NCI-H146 treated with DMSO at 0.1 percent for 48 hours (cell line): Measurements from ENCODE around the gene ALS2CL.

Experiments used
- DNase-seq: peaks from one replicate; lab custom pipeline; 2025; ENCODE audit not compliant: unreplicated experiment; lab: John Stamatoyannopoulos, UW

Gene ALS2CL

DNA sequence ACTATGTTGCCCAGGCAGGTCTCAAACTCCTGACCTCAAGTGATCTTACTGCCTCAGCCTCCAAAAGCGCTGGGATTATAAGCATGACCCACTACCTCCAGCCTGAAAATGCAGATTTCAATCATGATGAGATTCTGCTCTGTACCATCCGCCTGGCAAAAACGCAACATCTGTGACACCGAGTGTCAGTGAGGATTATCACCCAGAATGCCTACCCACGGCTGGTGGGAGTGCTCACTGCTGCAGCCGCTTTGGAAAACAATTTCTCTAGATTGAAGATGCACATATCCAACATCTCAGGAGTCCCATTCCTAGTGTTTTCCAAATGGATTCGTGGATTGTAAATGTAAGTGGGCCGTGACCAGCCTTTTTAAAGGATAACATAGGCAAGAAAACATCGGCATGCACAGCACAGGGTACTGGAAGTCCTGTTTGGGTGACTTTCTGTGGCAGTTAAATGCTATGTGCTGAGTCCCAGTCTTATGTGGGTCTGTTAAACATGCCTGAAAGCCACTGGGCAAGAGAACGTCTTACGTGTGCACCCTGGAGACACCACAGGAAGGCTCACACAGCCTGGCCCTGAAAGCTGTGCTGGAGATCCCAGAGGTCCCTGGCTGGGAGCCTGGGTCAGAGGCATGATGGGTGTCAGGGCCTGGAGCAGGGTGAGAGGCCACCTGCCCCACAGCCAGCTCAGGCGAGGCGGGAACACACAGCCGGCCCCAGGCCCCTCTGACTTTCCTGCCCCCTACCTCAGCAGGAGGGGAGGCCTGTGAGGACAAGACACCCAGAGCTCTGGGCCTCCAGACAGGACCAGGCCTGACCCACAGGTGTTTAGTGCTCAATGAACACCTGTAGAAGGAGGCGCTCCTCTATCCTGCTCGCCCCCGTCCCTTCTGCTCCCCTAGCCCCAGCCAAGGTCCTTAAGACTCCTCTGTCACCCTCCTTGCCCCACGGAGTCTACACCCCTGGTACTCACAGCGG, 23.3 kb upstream of the ALS2CL start:
- DNase-seq = no peak

DNA sequence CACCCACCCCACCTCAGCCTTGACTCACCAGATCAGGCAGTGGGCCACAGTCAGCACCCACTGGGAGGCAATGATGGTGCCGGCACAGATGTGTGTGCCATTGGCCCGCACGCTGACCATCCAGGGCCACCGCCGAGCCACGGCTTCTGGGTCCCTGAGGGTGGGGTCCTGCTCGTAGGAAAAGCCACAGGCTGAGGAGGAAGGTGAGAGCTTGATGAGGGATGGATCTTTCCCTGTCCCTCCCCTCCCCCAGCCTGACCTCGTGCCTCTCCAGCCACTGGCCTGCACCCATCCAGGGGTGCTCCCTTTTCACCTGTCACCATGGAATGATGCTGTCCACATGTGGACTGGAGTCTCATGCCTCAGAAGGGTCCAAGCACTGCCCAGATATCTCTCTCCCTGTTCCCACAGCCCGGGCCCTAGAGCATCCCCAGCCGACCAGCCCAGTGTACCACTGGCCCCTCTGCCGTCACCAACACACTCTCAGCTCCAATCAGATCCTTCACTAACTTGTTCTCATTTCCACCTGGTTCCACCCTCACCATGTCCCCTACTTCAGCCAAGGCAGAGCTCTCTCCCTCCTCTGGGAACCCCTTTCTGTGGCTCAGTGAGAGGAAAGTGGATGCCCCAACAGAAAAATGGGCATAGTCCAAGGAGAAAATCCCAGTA, 22.2 kb upstream of the ALS2CL start:
- DNase-seq = no peak

DNA sequence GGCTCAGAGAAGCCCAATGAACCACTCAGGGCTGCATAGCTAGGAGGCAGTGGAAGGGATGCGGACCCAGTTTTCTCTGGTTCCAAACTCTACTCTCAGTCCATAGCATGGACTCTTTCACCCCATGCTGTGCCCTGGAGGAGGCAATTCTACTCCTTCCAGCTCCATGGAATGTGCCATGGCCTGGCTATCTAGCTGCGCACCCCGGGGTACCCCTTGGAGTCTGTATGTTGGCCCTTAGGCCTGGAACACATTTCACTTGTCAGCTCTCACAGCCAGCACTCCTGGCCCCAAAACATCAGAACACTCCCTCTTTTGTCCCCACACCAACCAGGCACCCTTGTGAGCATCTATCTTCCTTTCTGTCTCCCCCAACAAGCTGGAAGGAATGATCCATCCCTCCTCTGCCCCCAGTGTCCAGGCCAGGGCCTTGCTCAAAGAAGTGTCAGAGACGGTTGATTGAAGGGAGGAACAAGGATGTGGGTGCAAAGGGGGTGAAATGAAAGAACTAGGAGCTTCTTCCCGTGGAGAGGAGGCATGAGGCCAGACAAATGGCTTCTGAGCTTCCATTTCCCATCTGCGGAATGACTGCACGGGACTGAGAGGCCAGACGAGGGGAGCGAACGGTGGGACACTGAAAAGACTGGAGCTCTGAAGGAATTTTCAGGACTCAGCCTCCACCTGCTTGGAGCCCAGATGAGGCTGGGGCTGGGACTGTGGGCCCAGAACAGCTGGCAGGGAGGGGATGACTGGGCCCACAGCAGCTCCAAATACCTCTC, 21.4 kb upstream of the ALS2CL start:
- no peak for DNase-seq

DNA sequence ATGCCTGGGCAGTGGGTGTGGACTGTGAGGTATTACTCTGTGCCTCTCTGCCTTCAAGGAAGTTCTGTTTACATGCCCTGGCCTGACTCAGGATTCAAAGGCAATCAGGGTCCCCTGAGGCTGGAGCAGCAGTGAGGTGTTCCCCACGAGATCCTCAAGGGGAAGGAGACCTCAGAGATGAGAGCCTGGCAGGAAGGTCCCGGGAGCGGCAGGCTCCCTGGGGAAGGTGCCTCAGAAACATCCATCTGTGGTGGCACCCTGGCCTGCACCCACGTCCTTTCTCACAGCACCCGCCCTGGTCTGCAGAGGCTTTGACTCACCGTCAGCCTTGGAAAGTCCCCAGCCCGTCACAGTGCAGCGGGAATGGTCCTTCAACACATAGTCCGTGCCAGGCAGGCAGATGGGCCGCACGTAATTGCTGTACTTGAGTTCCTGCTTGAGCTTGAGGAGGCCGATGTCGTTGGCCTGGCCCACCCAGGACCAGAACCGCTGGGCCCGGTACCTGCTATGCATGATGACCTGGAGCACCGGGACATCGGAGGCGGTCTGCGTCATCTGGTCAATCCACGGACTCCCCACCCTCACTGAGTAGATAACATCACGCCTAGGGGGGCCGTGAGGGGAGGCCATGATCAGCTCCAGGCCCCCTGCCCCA, 20.5 kb upstream of the ALS2CL start:
- no peak for DNase-seq

DNA sequence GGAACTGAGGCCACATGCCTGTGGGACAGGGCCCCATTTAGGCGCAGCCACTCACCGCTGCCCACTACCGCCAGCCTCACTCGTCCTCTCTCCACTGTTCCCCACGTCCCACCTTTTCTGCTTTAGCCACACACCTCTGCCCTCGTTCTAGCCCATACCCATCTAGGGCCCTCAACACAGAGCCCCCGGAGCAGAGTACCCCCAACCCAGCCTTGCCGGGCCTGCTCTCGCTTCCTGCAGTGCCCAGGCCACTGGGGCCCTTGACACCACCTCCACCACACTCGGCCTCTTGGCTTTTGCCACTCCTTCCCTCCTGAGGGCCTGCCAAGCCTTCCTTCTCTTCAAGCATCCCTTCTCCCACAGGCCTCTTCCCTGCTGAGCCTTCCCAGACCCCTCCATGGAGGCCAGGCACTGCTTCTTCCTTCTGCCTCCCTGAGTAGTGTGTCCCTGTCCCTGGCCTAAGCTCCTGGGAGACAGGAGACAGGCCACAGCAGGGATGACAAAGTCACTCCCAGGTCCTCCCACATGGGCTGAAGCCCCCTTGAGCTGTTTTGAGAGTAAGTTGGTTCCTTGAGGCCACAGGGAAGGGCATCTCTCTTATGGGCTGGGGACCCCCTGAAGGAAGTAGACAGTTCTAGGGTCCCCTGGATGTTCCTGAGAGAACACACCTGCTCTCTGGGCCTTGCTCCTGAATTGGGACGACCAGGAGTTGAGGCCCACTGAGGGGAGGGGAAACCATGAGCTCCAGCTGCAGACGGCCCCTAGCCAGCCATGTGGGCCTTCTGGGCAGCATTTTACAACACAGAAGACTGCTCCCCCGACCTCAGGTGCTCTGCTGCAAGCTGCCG, 19.8 kb upstream of the ALS2CL start:
- DNase-seq = no peak

DNA sequence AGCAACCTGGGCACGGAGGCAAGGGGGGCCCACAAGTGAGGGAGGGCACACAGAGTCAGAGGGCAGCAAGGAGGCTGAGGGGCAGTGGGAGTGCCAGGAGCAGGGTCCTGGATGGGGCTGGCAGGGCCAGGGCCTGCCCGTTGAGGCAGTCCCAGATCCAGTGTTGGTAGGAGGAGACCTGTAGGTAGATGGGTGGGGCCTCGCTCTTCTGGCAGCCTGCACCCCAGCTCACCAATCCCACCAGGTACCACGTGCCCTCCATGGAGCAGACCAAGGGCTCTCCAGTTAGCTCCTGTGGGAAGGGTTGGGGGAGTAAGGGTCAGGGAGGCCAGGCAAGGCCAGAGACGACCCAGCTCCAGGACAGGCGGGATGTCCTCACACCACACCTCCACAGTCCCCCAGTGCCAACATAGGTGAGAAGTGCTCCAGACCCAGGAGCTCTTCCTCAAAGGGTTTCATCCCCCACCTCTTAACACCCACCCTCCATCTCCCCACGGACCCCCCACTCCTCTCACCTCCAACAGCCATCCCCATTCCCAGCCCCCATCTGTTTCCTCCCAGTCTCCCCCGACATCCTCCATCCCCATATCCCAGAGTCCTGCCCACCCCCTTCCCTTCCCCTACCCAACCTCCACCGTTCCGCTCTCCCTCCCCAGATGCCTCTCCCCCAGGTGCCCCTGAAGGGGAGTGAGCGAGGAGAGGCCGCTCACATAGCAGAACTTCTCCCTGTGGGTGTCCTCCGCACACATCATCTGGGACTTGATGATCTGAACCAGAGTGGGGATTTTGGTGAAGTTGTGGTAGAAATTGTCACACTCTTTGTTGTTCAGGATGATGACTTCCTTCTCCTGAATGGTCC, 18.9 kb upstream of the ALS2CL start:
- no peak for DNase-seq

DNA sequence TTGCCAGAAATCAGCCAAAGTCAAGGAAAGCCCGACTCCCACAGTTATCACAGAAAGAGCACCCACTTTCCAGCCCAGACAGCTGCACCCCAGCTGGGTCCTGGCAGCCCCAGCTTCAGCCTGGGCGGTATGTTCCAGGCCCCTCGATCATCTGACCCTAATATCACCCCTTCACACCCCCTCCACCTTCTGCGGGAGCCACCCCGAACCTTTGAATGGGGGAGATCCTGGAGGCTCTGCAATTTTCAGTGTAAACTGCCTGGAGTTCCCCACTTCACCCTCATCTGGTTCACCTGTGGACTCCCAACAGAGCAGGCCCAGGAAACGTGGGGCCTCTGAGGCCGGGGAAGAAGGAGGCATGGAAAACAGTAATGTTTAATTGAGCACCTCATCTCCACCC, 18.3 kb upstream of the ALS2CL start:
- no peak for DNase-seq

DNA sequence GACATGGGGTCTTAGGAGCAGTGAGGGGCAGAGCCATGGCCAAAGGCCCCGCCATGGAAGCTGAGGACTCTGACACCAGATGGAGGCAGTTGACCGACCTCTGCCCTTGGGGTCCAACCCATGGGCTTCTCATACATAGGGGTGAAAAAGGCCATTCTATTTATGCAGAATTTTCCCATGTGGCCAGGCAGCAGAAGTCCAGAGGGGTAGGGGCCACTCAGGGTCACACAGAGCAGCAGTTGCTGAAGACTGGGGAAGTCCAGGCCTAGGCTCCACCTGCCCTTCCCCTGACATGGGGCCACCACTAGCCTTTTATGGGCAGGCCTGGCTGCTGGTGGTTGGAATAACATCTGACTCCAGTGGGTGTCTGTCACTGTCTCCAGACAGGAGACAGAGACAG, 17.8 kb upstream of the ALS2CL start:
- no peak for DNase-seq

DNA sequence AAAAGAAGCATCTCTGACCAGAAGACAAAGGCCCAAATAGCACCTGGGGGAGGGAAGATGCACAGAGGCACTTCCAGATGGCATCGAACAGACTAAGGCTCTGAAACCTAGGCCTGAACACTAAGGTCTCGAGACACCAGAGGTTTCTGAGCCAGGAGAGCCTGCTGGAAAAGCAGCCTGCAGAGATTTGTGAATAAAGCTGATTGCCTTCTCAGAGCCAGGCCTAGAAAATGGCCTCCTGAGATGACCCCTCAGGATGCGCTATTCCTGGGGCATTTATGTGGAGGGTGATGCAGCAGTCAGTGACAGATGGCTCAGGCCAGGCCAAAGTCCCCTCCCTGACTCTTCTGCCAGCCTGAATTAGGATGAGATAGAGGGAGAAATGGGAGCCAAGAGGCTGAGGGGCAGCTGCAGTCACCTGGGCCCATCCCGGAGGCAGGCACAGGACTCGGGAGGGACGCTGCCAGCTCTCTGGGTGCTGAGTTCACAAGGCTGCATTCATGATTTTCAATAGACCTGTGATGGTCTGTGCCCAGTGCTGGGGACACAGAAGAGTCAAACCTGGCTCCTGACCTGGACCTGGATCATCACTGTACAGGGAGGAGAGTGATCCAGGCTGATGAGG, 17.3 kb upstream of the ALS2CL start:
- DNase-seq = no peak

DNA sequence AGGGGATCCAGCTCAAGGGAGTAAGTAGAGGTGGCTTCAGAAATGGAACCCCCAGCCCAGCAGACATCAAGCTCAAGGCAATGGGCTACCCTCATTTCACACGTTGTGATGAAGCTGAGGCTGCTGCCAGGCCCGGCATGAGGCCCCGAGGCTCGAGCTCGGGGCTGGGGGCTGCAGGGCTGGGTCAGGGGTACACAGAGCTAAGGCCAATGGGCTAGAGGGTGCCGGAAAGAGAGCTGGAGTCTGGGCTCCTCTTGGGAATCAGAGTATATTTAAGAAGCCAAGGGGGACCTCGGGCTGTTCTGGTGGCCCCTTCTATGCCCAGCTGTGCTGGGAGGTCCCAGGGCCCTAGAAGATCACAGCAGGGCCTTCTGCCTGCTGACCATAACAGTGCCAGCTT, 16.8 kb upstream of the ALS2CL start:
- DNase-seq = no peak

DNA sequence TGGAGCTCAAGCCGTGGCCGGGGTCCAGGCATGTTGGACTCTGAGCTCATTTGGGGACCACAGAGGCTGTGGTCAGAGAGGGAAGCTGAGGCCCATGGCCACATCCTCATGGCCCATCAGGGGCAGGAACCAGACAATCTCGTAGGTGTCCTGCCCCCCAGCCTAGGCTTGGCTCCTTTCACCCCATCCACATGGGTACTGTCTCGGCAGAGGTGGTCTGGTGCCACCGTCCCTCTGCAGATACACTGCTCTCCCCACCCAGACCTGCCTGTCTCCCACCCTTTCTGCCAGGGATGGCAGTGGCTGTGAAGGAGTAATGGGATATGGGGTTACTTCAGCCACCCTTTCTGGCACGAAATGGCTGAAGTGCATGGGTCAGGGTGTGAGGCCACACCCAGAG, 16.2 kb upstream of the ALS2CL start:
- no peak for DNase-seq

DNA sequence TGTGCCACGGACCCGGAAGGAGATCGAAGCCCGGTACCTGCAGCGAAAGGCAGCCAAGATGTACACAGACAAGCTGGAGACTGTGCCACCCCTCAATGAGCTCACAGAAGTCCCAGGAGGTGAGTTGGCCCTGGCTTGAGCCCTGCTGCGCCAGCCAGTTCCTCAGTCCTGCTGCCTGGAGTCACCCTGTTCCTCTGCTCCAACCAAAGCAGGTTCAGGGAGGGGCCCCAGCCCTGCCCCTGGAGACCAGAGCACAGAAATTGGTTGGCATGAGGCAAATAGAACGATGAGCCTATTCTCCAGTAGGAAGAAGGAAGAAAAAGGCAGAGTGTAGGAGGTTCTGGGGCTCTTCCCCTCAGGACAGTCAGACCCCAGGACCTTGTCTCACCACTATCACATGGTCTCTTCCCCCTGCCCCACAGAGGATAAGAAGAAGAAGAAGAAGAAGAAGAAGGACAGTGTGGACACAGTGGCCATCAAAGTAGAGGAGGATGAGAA, 15.7 kb upstream of the ALS2CL start:
- no peak for DNase-seq

DNA sequence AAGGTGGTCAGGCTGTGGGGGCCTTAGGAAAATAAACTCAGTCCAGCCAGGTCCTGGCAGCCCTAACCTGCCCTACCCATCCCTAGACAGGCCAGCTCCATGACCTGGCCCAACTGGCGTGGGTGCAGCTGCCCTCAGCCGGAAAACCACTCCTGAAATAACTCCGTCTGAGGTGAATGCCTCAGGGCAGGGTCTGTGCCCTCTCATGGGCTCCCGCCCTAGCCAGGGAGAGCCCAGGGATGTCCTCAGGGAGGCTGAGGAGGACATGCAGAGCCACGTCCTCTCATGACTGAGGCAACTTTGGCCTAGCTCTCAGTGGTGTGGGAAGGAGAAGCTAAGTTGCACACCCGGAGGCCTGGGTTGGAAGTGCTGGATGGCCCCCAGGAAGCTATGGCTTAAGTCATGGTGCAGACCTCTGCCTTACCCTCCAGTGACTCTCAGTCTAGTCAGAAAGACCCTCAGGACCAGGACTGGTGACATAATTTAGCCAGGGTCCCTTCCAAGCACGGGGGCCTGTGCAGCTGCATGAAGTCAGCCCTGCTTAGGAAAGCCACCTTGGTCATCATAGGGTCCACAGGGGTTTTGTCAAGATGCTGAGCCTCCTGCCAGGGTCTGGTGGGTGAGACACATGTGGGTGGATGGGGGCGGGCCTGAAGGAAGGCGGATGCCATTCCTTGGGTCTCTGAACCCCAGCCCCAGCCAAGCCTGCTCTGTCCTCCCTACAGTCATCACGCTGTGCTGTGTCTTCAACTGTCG, 15.1 kb upstream of the ALS2CL start:
- no peak for DNase-seq

DNA sequence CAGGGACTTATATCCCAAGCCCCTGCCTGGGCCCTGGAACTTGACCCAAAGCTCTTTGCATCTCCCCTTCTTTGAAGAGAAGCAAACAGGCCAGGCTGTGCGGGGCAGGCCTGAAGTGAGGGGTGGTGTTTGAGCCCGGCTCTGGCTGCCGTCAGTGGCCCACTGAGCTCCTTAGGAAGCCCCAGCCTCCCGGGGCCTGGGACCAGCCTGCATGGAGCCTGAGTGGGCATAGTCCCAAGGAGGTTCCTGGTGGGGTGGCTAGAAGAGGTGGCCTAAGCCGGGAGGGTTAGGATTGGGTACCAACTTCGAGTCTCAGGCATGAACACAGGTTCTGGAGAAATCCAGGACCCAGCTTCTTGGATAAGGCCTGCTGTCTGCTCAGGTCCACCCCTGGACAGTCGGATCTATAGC, 14.1 kb upstream of the ALS2CL start:
- DNase-seq = no peak

DNA sequence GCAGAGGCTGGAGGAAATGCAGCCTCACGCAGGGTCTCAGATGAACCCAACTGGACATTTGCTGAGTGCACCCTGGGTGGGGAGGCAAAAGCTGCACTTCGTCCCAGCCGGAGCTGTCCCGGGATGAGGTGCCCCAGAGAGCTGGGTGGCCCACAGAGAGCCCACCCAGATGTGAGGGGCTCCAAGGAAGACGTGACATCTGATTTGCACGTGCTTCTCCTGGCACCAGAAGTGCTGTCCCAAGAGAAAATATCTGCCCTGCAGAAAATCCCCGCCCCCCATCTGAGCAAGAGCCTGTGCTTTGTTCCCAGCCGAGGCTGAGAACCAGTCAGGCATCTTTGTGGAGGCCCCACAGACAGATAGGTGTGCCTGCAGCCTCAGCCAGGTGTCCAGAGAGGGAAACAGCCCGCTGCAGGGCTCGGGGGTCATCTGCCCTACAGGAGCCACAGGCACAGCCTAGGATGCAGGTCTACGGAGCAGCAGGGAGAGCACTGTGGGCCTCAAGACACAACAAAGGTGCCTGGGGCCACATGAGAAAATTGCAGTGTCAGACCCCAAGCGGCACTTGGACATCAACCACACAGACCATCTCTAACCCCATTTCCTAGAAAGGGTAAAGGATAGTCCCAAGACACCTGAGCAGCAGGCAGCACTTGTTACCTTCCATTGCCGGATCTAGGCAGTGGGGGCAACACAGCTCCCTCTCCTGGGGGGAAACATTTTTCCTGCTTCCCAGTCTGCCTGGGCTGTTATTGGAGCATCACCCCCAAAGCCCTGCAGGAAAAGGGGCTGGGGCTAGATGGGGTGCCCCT, 13.5 kb upstream of the ALS2CL start:
- no peak for DNase-seq

DNA sequence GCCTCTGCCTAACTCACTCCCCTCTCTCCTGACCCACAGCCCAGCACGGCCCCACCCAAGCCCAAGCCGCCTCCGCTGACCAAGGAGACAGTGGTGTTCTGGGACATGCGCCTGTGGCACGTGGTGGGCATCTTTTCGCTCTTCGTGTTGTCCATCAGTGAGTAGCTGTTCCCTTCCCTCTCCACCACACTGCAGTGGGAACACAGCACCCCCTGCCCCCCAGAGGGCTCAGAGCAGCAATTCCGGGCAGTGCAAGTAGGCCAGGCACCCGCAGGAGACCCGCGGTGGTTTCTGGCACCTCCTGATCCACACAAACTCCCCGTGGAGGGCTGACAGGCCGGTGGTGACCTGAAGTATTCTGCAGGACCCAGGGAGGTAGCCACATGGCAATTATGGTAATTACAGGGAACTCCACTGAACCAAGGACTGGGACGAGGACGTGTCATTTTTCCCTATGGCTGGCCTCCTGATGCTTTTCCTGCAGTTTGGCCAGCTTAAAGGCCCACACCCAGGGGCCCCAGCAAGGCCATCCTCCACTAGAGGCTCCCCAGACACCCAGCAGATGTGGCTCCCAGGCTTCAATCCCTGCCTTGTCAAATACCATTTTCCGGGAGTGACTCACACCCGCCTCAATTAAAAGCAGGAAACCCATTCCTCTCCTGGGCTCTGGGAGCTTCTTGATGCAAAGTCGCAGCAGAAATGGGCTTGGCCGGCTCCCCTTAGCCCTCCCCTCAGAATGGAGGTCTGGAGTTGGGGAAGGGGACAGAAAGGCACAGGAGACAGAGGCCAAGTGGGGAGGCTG, 12.5 kb upstream of the ALS2CL start:
- DNase-seq = peak; percentile 8
